PC-9 (cell line): Measurements from ENCODE around the gene HIVEP2. TPM values are rescaled to one million over a fixed set of nuclear protein-coding genes. Genes with fewer than 3 reads are reported as not detected.

Experiments used
- BruUV-seq: library from RNA; stranded (reverse); fragments of 400-500 nt; replicated peaks from 2 replicates; lab custom pipeline; 2021; lab: Mats Ljungman, UMichigan
- CTCF ChIA-PET: fragments of 300-600 bp; sonication (Branson Sonifier 250); formaldehyde crosslinking; loops from one replicate; lab custom pipeline; 2022; ENCODE audit warnings: antibody characterized with exemption; lab: Charles Lee
- POLR2A ChIA-PET: fragments of 300-600 bp; sonication (Branson Sonifier 250); formaldehyde crosslinking; loops from one replicate; lab custom pipeline; 2022; ENCODE audit warnings: antibody characterized with exemption; ENCODE audit not compliant: unreplicated experiment; lab: Charles Lee
- DNase-seq, 2 experiments: peaks; one replicate each; pipeline versions ENCODE4 v3.0.0 to v3.0.0-alpha.2; 2015 to 2022; ENCODE audit warnings: mixed read lengths in 1 of 2
- H2AFZ ChIP-seq: fragments of 200-600 bp; sonication (generic); 2 replicates; pipeline ENCODE4 v1.8.1; 2017; ENCODE audit warnings: antibody characterized with exemption
- H3F3A ChIP-seq: fragments of 200-600 bp; sonication (generic); 2 replicates; pipeline ENCODE4 v1.8.1; 2017; ENCODE audit warnings: antibody characterized with exemption, mild to moderate bottlenecking, low read depth; ENCODE audit not compliant: insufficient read depth
- H3K27ac ChIP-seq: fragments of 200-600 bp; sonication (generic); 2 replicates; pipeline ENCODE4 v1.6.1; 2016; ENCODE audit warnings: mixed run types
- H3K27me3 ChIP-seq: fragments of 200-600 bp; sonication (generic); 2 replicates; pipeline ENCODE4 v1.6.1; 2016; ENCODE audit warnings: low read depth, mixed run types; ENCODE audit not compliant: insufficient read depth
- H3K36me3 ChIP-seq: fragments of 200-600 bp; sonication (generic); 2 replicates; pipeline ENCODE4 v1.6.1; 2016; ENCODE audit warnings: low read depth, mixed run types
- H3K4me1 ChIP-seq: fragments of 200-600 bp; sonication (generic); replicated peaks from 2 replicates; pipeline ENCODE4 v1.6.1; 2016; ENCODE audit warnings: mixed run types; ENCODE audit not compliant: insufficient read depth
- H3K4me2 ChIP-seq: fragments of 200-600 bp; sonication (generic); 2 replicates; pipeline ENCODE4 v1.6.1; 2017; ENCODE audit warnings: mixed run types
- H3K4me3 ChIP-seq: fragments of 200-600 bp; sonication (generic); 2 replicates; pipeline ENCODE4 v1.6.1; 2016; ENCODE audit warnings: mixed run types
- H3K79me2 ChIP-seq: fragments of 200-600 bp; sonication (generic); 2 replicates; pipeline ENCODE4 v1.6.1; 2017; ENCODE audit warnings: low read depth, mixed run types
- H3K9me2 ChIP-seq: fragments of 200-600 bp; sonication (generic); 2 replicates; pipeline ENCODE4 v1.8.1; 2017; ENCODE audit warnings: mild to moderate bottlenecking; ENCODE audit not compliant: insufficient read depth
- H3K9me3 ChIP-seq: fragments of 200-600 bp; sonication (generic); 2 replicates; pipeline ENCODE4 v1.8.1; 2016; ENCODE audit warnings: low read depth; ENCODE audit not compliant: insufficient read depth
- H4K20me1 ChIP-seq: fragments of 200-600 bp; sonication (generic); 2 replicates; pipeline ENCODE4 v1.8.1; 2017; ENCODE audit not compliant: insufficient read depth
- EZH2 ChIP-seq: fragments of 200-600 bp; sonication (generic); IDR thresholded peaks from 2 replicates; pipeline ENCODE4 v1.8.0; 2017; ENCODE audit warnings: antibody characterized with exemption, low read depth
- intact Hi-C: fragments of 100-400 bp; cut with micrococcal nuclease; formaldehyde crosslinking; loops from one replicate; pipeline ENCODE4 v1.10.0; 2022; ENCODE audit not compliant: unreplicated experiment
- total RNA-seq: library from RNA; stranded (reverse); gene quantifications from 2 replicates; pipeline ENCODE4 v1.2.3, GENCODE V29; 2021
- TF ChIP-seq, protein P1 (sequence below): fragments of 200-600 bp; sonication (generic); conservative IDR thresholded peaks from 2 replicates; pipeline ENCODE4 v1.6.1; 2017; ENCODE audit warnings: mixed run types, antibody characterized with exemption, mild to moderate bottlenecking, moderate library complexity

HIVEP2 gene
- total RNA-seq, 1 experiment from 2014 or later: 10.3 TPM

DNA sequence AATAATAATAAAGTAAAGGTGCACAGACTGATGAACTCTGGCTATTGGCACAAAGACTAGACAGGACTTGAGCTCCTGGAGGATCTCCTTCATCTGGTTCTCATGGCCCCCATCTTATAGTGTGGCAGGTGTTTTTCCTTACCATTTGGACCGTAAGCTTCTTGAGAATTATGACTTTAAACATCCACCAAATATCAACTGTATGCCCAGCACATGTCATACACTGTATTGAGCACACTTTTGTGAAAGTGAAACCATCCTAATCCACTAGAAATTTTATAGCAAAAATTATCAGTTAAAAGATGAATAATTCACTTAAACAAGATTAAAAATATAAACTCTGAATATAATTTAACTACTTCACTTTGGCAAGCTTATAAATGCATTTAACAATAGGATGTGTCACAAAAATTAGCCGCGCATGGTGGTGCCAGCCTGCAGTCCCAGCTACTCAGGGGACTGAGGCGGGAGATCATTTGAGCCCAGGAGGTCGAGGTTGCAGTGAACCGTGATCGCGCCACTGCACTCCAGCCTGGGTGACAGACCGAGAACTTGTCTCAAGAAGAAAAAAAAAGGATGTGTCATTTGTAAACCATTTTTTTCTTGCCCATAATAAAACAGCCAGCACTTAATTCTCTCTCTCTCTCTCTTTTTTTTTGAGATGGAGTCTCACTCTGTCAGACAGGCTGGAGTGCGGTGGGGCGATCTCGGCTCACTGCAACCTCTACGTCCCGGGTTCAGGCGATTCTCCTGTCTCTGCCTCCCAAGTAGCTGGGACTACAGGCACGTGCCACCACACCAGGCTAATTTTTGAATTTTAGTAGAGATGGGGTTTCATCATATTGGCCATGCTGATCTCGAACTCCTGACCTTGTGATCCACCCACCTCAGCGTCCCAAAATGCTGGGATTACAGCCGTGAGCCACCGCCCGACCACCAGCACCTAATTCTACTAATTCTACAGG lies 9.1 kb downstream of the HIVEP2 start:
- BruUV-seq: no TSS peak
- no peak overlapping the region for H3K4me3 ChIP-seq
- no peak for DNase-seq
- CTCF ChIA-PET: no interaction called here
- TF ChIP-seq, protein P1, sequence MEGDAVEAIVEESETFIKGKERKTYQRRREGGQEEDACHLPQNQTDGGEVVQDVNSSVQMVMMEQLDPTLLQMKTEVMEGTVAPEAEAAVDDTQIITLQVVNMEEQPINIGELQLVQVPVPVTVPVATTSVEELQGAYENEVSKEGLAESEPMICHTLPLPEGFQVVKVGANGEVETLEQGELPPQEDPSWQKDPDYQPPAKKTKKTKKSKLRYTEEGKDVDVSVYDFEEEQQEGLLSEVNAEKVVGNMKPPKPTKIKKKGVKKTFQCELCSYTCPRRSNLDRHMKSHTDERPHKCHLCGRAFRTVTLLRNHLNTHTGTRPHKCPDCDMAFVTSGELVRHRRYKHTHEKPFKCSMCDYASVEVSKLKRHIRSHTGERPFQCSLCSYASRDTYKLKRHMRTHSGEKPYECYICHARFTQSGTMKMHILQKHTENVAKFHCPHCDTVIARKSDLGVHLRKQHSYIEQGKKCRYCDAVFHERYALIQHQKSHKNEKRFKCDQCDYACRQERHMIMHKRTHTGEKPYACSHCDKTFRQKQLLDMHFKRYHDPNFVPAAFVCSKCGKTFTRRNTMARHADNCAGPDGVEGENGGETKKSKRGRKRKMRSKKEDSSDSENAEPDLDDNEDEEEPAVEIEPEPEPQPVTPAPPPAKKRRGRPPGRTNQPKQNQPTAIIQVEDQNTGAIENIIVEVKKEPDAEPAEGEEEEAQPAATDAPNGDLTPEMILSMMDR: no peak
- no peak for TF ChIP-seq EZH2
- no peaks in the 10 kb centered on the region for H3K9me2 ChIP-seq
- no peaks in the 10 kb centered on the region for H3K9me3 ChIP-seq
- H3K79me2 ChIP-seq: peaks cover 69% of the 10 kb centered on the region
- no peak overlapping the region for H3K27ac ChIP-seq
- H3F3A ChIP-seq: no peaks in the 10 kb centered on the region
- POLR2A ChIA-PET: no interaction called here
- no peak overlapping the region for H2AFZ ChIP-seq
- intact Hi-C loops: no loop called here
- H3K27me3 ChIP-seq: no peaks in the 10 kb centered on the region
- no peaks in the 10 kb centered on the region for H3K36me3 ChIP-seq
- no peaks in the 10 kb centered on the region for H4K20me1 ChIP-seq
- no peak overlapping the region for H3K4me2 ChIP-seq
- no peaks in the 10 kb centered on the region for H3K4me1 ChIP-seq

DNA sequence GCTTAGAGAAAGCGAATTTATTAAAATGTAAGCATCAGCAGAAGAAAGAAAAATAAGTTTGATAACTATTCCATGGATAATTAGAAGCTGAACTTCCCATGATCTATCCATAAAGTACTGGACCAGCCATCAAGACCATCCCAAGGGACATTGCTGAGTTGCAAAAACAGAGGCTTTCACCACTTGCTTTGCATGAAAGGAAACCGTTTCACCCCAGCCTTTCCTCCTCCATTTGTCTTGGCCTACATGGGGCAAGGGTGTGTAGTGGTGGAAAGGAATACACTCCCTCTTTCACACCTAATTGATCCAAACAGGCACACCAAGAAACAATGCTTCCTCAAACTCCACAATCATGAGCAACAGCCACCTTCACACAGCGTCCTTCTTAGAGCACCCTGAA lies 10.4 kb downstream of the HIVEP2 start:
- TF ChIP-seq, protein P1: no peak
- TF ChIP-seq EZH2: no peak
- Histone ChIP-seq H3K27ac (no peak overlapping the region), H3K27me3 (no peaks in the 10 kb centered on the region), H3K4me1 (no peaks in the 10 kb centered on the region), H4K20me1 (no peaks in the 10 kb centered on the region), H3K79me2 (peaks cover 66% of the 10 kb centered on the region), H2AFZ (no peak overlapping the region), H3K9me3 (no peaks in the 10 kb centered on the region), H3K36me3 (no peaks in the 10 kb centered on the region), H3F3A (no peaks in the 10 kb centered on the region), H3K4me3 (no peak overlapping the region), H3K4me2 (no peak overlapping the region), H3K9me2 (no peaks in the 10 kb centered on the region)
- intact Hi-C loops: no loop called here
- POLR2A ChIA-PET: no interaction called here
- BruUV-seq: no TSS peak
- no peak for DNase-seq
- CTCF ChIA-PET: no interaction called here

GRCh38 chr6:142934106-142934505 lies 10.9 kb downstream of the HIVEP2 start:
- Histone ChIP-seq H3F3A (no peaks in the 10 kb centered on the region), H3K4me3 (no peak overlapping the region), H3K27ac (no peak overlapping the region), H4K20me1 (no peaks in the 10 kb centered on the region), H3K9me3 (no peaks in the 10 kb centered on the region), H3K4me1 (no peaks in the 10 kb centered on the region), H3K79me2 (peaks cover 64% of the 10 kb centered on the region), H2AFZ (no peak overlapping the region), H3K27me3 (no peaks in the 10 kb centered on the region), H3K36me3 (no peaks in the 10 kb centered on the region), H3K9me2 (no peaks in the 10 kb centered on the region), H3K4me2 (no peak overlapping the region)
- intact Hi-C loops: no loop called here
- no peak for TF ChIP-seq EZH2
- TF ChIP-seq, protein P1: no peak
- no TSS peak for BruUV-seq
- POLR2A ChIA-PET: no interaction called here
- no peak for DNase-seq
- CTCF ChIA-PET: no interaction called here
